Brain microvascular endothelial cell (primary cell): ENCODE measurements around the gene CFAP99.

Experiments
- DNase-seq: peaks from one replicate; pipeline ENCODE4 v3.0.0-alpha.2; 2020
- H3K27ac ChIP-seq: fragments of 250-450 bp; sonication (Bioruptor Pico); 2 replicates; pipeline ENCODE4 v1.5.1; 2020; ENCODE audit warnings: mild to moderate bottlenecking, moderate library complexity
- H3K27me3 ChIP-seq: fragments of 250-450 bp; sonication (Bioruptor Pico); replicated peaks from 2 replicates; pipeline ENCODE4 v1.5.1; 2020; ENCODE audit warnings: mild to moderate bottlenecking
- H3K36me3 ChIP-seq: fragments of 250-450 bp; sonication (Bioruptor Pico); replicated peaks from 2 replicates; pipeline ENCODE4 v1.5.1; 2020; ENCODE audit warnings: mild to moderate bottlenecking
- H3K4me3 ChIP-seq: 2 replicates; pipeline ENCODE4 v1.5.1; 2011; ENCODE audit warnings: low read depth, mild to moderate bottlenecking, control low read depth, low read length, moderate library complexity
- CTCF ChIP-seq: IDR thresholded peaks from 2 replicates; pipeline ENCODE4 v1.5.1; 2011; ENCODE audit warnings: low read depth, mild to moderate bottlenecking, moderate library complexity, low read length, control low read depth, inconsistent platforms; ENCODE audit errors: missing control alignments
- in situ Hi-C: cut with HindIII; loops from 2 replicates; pipeline ENCODE4 v1.10.0; 2017; ENCODE audit warnings: low sequenced_read_pairs, low pct_ligation_motif_present

The CFAP99 gene

GRCh38 chr4:2415213-2415612, 3.5 kb upstream of the CFAP99 start:
- Histone ChIP-seq H3K4me3 (no peak overlapping the region), H3K27me3 (peaks cover 29% of the 10 kb centered on the region), H3K36me3 (no peaks in the 10 kb centered on the region), H3K27ac (no peak overlapping the region)
- no peak for TF ChIP-seq CTCF
- in situ Hi-C loops = no loop called here
- no peak for DNase-seq

- TF ChIP-seq CTCF = no peak
- H3K27ac ChIP-seq = no peak overlapping the region
- no peaks in the 10 kb centered on the region for H3K36me3 ChIP-seq
- DNase-seq = no peak
- in situ Hi-C loops = no loop called here
- no peak overlapping the region for H3K4me3 ChIP-seq
- H3K27me3 ChIP-seq = peaks cover 37% of the 10 kb centered on the region
Observed at GRCh38 chr4:2415881-2416563, 2.7 kb upstream of the CFAP99 start.

- in situ Hi-C loops = no loop called here
- peaks cover 36% of the 10 kb centered on the region for H3K27me3 ChIP-seq
- H3K27ac ChIP-seq = no peak overlapping the region
- H3K4me3 ChIP-seq = peak overlapping the region; percentile 32
- no peak for DNase-seq
- H3K36me3 ChIP-seq = no peaks in the 10 kb centered on the region
- TF ChIP-seq CTCF = no peak
Observed at GRCh38 chr4:2416564-2417225, 2.1 kb upstream of the CFAP99 start.

GRCh38 chr4:2417226-2417764, 1.5 kb upstream of the CFAP99 start:
- H3K27me3 ChIP-seq = peaks cover 36% of the 10 kb centered on the region
- DNase-seq = no peak
- no peaks in the 10 kb centered on the region for H3K36me3 ChIP-seq
- no peak overlapping the region for H3K27ac ChIP-seq
- peak overlapping the region; percentile 46 for H3K4me3 ChIP-seq
- no peak for TF ChIP-seq CTCF
- in situ Hi-C loops = no loop called here

- peaks cover 36% of the 10 kb centered on the region for H3K27me3 ChIP-seq
- no peak within 1 kb of the TSS for H3K27ac ChIP-seq
Observed at GRCh38 chr4:2417765-2418649, 748 bp upstream of the CFAP99 start, which contains the start of gene ZFYVE28. Gene ZFYVE28 (minus strand): TSS chr4:2418645. CDS start chr4:2418323, 322 bp downstream.

More at GRCh38 chr4:2417765-2418649, 748 bp upstream of the CFAP99 start, which contains the start of gene ZFYVE28:
- in situ Hi-C loops = no loop called here
- no peak for TF ChIP-seq CTCF
- Histone ChIP-seq H3K4me3 (peak within 1 kb of the TSS; percentile 48), H3K36me3 (no peaks in the 10 kb centered on the region)
- no peak for DNase-seq
